ENCODE measurements around the gene PPT2.
A peak's percentile ranks its signal among the peaks of the same experiment; 100 is the strongest.
"Not testable (repeated sequence)": the region's sequence is repeated elsewhere in the genome, so short reads cannot be mapped to it uniquely, and the experiment has no call there.

Gene PPT2

DNA sequence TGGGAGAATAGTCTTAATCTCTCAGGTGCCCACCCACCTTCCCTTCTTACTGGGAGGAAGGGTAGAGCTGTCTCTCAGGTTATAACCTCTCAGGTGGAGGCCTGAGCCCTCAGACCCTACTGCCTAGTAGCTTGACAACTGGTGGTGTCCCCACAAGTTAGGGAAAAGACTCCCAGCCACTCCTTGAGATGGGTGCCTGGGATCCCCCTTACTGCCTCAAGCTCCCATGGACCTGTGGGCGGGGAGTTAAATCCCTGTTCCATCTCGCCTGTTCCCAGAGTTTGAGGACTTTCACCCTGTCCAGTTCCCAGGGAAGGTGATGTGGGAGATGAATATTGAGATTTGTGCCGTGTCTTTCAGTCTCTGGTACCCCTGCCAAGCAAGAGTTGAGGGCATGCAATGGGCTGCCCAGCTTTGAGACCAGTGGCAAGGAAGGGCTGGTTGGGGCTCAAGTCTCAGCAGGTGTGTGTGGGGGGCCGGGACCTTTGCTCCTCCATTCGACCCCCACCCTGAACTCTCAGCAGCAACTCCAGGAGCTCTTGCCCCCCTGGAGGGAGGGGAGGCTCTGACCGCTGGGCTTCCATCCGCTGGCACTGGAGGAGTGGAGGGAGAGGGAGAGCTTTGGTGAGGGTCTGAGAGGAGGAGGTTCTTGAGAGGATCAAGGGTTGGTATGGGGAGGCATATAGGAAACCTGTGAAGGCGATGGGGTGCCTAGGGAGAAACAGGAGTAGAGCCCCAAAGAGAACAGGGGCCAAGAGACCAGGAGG, 37.2 kb downstream of the PPT2 start:
- DNase-seq = no peak

GRCh38 chr6:32191696-32192607, 38.0 kb downstream of the PPT2 start:
- DNase-seq = no peak

DNA sequence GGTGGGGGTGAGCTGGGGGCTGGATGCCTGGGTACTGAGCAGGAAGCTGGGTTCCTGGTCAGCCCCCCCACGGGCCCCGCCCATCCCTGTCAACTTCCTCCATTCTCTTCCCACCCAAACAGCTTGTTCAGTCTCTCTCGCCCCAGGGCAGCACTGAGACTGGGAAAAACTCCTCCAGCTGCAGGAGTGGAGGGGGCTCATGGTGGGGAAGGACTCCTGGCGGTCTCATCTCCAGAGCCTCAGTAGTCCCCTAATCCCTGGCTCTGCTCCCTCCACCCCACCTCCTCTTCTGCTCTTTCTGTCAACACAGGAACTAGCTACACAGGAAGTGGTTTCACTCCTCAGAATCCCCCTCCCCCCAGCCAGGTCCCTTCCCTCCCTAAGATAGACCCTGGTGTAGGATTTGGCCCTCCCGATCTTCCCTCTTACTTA, 38.7 kb downstream of the PPT2 start, which contains the start of gene GPSM3:
Gene GPSM3 (minus strand): TSS at position 36 of the 432 bp plus-strand sequence. CDS start 130 bp downstream, outside the sequence.
- DNase-seq = peak; percentile 67

DNA sequence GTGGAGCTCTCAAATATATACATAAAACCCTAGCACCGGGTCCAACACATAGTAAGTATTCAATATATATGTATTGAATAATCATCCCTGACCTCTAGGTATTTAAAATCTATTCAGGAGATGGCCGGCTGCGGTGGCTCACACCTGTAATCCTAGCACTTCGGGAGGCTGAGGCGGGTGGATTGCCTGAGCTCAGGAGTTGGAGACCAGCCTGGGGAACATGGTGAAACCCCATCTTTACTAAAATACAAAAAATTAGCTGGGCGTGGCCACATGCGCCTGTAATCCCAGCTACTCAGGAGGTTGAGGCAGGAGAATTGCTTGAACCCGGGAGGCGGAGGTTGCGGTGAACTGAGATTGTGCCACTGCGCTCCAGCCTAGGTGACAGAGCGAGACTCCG, 39.2 kb downstream of the PPT2 start:
- not testable (repeated sequence) for DNase-seq

DNA sequence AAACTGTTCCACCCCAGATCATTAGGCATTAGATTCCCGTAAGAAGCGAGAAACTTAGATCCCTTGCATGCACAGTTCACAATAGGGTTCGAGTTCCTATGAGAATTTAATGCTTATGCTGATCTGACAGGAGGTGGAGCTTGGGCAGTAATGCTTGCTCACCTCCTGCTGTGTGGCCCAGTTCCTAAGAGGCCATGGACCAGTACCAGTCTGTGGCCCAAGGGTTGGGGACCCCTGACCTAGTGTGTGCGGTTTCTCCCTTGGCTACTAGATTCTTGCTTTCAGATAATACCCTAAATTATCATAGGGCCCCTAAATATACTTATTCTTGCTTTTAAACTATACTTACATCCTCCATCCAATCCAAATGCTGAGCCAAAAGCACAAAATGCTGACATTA, 40.4 kb downstream of the PPT2 start:
- DNase-seq = no peak

DNA sequence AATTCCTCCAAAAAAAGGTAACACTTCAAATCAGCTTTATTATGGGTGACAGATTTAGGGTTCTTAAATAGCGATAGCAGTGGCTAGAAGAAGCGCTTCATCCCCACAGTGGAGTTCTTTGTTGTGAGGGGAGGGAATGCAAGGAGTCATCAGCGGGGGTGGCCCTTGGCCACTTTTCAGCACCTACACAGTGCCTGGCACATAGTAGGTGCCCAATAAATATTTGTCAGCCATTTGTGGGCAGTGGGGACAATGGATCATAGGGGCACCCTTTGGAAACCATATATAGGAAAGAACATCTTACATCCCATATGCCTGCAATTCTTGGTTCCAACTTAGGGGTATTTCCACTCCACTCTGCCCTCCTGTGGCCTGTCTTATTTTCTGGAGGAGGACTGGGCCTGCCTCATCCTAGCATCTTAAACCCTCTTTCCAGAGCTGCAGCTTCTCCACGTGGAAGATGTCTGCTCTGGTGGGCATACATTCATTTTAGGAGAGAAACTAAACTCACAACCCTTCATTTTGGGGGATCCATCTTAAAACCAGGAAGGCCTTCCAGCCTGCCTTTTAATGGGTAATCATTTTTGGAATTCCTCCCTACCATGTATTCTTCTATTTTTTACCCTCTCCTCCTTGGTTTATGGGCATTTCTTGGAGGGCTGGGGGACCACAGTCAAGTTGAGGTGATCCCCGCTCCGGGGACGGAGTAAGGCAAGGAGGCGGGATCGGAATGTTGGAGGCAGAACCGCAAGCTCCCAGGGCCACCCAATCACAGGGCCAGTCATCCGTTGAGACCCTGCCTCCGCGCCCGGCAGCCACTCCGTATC, 41.1 kb downstream of the PPT2 start:
- no peak for DNase-seq

DNA sequence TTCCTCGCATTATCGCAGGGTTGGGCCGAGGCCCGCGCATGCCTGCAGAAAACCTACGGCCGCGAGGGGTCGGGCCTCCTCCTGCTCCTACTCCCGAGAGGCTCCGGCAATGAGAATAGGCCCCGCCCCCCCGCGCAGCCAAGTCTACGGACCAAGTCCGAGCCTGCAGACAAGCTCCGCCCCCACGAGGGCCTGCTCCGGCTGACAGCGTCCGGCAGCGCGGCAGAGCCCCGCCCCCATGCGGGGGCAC, 41.6 kb downstream of the PPT2 start:
- peak; percentile 100 for DNase-seq

DNA sequence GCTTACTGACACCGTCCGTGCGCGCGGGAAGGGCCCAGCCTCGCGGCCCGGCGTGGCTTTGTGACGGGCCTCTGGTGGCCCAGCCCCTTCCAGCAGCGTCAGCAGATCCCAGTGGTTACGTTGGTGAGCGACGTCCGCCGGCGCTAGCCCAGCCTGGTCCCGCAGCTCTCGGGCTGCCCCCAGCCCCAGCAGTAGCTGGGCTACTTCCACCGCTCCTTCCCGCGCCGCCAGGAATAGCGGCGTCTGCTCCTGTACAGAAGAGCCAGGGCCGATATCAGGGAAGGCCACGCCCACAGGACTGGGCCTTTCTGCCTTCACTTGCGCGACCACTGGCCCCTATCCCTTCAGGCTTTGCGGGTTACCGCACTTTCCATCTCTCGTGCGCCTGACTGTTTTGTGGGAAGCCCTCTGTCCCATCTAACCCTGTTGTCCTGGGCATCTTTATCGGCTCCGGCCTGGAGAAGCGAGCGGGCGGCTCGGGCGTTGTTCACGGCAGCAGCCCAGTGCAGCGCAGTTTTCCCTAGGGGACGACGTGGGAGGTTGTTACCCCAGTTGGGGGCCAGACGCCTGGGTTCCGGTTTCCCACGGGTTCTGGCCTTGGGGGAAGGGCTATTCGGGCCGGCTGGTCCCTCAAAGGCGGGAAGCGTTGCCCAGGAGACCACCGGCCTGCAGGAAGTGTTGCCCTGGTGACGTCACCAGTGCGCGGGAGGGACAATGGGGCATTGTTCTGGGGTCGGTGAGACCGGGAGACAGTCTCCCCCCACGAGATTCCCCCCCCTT, 42.2 kb downstream of the PPT2 start:
- DNase-seq = peak; percentile 89

DNA sequence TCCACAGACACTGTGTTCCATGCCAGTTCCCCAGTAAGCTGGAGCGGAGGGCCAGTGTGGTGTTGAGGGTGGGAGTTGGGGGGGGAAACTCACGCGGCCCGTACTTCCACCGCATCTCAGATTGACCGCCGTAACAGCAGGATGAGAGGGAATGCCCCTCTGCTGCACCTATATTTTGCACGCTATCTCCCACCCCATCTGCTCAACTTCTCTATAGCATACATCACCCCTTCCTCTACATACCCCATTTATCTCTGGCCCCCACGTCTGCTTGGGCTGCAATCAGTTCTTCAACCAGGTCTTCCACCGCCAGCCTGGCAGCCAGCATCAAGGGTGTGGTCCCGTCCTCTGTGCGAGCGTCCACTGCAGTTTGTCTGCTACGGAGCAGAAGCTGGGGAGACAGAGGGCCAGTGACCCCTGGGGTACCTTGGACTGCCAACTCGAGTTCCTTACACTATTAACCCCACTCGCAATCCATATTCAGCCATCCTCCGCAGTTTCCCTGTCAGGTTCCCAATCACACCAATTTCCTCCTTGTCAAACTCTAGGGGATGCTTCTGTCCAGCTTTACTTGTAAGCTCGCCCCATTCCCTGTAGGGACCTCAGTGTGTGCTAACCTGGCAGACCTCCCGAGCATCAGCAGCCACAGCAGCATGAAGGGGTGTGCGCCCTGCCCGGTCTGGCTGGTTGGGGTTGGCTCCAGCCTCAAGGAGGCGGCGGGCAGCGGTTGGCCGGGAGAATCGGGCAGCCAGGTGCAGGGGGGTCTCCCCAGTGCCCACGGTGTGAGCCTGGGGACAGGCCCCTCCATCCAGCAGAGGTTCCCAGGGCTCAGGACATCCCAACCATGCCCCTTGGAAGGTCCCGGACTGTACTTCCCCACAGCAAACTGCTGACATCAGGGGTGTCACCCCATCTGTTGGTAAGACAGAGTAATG, 43.0 kb downstream of the PPT2 start:
- no peak for DNase-seq

DNA sequence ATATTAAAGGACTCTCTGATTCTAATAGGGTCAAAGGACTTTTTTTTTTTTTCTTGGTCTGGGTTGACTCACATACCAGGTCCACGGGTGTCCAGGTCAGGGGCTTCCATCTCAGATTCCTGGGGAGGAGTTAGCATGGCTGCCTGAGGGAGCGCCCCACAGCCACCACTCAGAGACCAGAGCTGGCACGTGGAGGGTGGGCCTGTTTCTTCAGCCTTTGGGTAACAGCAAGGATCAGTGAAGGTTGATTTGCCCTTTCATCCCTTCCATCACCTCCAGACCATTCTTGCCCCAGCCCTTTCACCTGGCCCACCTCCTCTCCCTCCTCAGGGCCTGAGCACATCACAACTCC, 44.4 kb downstream of the PPT2 start:
- DNase-seq = no peak

GRCh38 chr6:32198866-32199265, 44.9 kb downstream of the PPT2 start:
- DNase-seq = no peak

GRCh38 chr6:32200711-32201475, 47.0 kb downstream of the PPT2 start:
- no peak for DNase-seq

DNA sequence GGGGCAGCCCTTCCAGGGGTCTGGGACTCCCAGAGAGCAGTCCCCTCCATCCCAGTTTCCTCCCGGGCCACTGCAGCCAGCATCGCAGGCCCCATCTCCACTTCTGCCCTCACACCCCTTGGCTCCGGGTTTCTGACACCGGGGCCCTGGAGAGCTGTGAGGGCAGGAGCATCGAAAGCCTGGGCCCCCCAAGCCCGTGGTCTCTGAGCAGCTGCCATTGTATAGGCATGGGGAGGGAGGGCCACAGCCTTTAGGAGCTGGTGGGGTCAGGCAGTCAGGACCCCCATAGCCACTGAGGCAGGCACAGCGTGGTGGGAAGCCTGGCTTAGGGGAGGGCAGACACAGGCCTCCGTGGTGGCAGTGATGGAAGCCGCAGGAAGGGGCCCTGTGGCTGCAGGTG, 48.2 kb downstream of the PPT2 start:
- DNase-seq = no peak

GRCh38 chr6:32203426-32204267, 49.7 kb downstream of the PPT2 start:
- no peak for DNase-seq

DNA sequence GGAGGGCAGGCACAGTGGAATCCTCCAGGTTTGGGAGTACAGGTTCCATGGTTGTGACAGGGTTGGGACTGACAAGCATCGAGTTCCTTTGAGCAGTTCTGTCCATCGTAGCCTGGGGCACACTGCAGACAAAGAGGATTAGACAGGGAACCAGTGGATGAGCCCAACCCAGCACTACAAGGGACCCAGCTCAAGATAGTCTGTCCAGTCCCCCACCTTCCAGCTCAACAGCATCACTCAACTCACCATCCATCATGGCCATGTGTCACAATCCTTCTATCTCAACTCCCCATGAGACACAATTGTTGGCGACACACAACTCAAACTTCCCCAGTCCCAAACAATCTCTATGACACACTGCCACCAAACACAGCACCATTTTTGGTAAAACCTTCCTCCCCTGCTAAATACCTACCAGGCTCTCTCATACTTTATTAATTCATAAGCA, 50.4 kb downstream of the PPT2 start:
- DNase-seq = no peak

DNA sequence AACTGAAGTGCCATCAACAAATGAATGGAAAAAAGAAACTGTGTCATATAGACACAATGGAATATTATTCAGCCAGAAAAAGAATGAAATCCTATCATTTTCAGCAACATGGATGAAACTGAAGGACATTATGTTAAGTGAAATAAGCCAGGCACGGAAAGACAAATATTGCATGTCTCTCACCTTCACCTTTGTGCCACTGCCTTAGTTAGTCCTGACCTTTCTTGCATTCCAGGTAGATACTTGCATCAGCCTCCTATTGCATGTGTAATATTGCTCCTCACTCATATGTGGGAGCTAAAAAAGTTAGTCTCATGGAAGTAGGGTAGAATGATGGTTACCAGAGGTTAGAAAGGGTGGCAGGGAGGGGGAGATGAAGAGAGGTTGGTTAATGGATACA, 55.1 kb downstream of the PPT2 start:
- DNase-seq = no peak

GRCh38 chr6:32210191-32210601, 56.3 kb downstream of the PPT2 start:
- DNase-seq = no peak

DNA sequence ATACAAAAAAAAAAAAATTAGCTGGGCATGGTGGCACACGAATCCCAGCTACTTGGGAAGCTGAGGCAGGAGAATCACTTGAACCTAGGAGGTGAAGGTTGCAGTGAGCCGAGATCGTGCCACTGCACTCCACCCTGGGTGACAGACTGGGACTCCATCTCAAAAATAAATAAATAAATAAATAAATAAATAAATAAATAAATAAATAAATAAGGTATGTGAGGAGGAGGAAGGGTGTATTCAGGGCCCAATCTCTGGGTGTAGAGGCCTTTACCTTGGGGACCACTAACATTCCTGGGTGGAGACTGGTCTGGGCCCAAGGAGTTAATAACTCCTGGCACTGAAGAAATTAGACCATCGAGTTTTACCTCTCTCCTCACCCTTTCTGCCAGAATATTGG, 57.5 kb downstream of the PPT2 start:
- DNase-seq = not testable (repeated sequence)

DNA sequence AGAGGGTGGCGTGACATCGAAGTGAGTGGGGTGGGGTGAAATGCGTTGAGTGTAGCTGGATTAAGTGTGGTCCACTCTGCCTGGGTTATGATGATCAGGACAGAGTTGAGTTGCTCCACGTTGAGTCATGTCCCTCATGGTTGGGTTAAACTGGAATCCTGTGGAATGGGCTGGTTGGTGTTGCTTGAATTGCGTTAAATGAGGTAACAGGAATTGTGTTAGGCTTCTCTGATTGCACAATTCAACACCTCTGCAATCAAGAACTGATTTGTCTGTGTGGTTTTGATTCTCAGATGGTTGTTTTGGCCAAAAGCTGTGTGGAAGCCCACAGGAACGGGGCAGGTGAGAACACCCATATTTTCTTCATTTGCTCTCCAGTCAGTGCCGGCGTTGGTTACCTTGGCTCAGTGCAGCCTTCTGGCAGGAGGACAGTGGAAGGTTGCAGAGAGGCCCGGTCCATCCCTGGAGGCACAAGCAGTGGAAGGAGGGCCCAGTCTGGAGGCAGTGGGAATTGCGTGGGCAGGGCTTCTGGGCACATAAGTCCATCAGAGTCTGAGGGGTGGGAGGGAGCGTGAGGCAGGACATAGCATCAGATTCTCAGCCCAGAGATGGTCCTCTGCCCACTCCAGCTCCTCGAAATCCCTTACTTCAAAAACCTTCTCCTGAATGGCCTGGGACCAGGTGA, 58.3 kb downstream of the PPT2 start:
- no peak for DNase-seq

All from activated CD8-positive, alpha-beta memory T cell treated with anti-CD3 and anti-CD28 coated beads, Interleukin-2, amount 50 U/mL, for 48 hours (primary cell).